ENCODE measurements around the gene WIPF1.
A peak's percentile ranks its signal among the peaks of the same experiment; 100 is the strongest.

WIPF1 gene

GRCh38 chr2:174597345-174598047 is at the start of gene WIPF1:
TSS of gene WIPF1 (minus strand) at chr2:174597804. CDS start at chr2:174585573, 12,231 bp downstream.
- no peak for DNase-seq
- Mint-ChIP-seq H3K27me3 (ENCODE audit: low read depth, poor library complexity) (peaks cover 3% of the 10 kb centered on the region), H3K36me3 (ENCODE audit: low read depth) (peaks cover 20% of the 10 kb centered on the region), H3K4me1 (peaks cover 19% of the 10 kb centered on the region), H3K4me3 (no peak within 1 kb of the TSS), H3K27ac (no peak within 1 kb of the TSS), H3K9me3 (peaks cover 13% of the 10 kb centered on the region)
- no peak for TF ChIP-seq CTCF (IDR thresholded peaks at IDR 0.05)

- no peak overlapping the region for H3K4me3 Mint-ChIP-seq
- H3K27ac Mint-ChIP-seq: no peak overlapping the region
- no peaks in the 10 kb centered on the region for H3K4me1 Mint-ChIP-seq
- DNase-seq: no peak
- H3K36me3 Mint-ChIP-seq (ENCODE audit: low read depth): peaks cover 76% of the 10 kb centered on the region
- no peaks in the 10 kb centered on the region for H3K27me3 Mint-ChIP-seq (ENCODE audit: low read depth, poor library complexity)
- peaks cover 70% of the 10 kb centered on the region for H3K9me3 Mint-ChIP-seq
- no peak for TF ChIP-seq CTCF (IDR thresholded peaks at IDR 0.05)
Observed at GRCh38 chr2:174645296-174645695, 47.7 kb upstream of the WIPF1 start.

GRCh38 chr2:174644406-174644805 is 46.8 kb upstream of the WIPF1 start:
- Mint-ChIP-seq H3K27ac (no peak overlapping the region), H3K4me1 (no peaks in the 10 kb centered on the region), H3K9me3 (peaks cover 69% of the 10 kb centered on the region), H3K27me3 (ENCODE audit: low read depth, poor library complexity) (no peaks in the 10 kb centered on the region), H3K4me3 (no peak overlapping the region), H3K36me3 (ENCODE audit: low read depth) (peaks cover 75% of the 10 kb centered on the region)
- no peak for DNase-seq
- TF ChIP-seq CTCF (IDR thresholded peaks at IDR 0.05): no peak

- TF ChIP-seq CTCF (IDR thresholded peaks at IDR 0.05): no peak
- no peaks in the 10 kb centered on the region for H3K4me1 Mint-ChIP-seq
- no peak overlapping the region for H3K4me3 Mint-ChIP-seq
- no peaks in the 10 kb centered on the region for H3K27me3 Mint-ChIP-seq (ENCODE audit: low read depth, poor library complexity)
- H3K9me3 Mint-ChIP-seq: peaks cover 69% of the 10 kb centered on the region
- H3K36me3 Mint-ChIP-seq (ENCODE audit: low read depth): peaks cover 74% of the 10 kb centered on the region
- DNase-seq: no peak
- H3K27ac Mint-ChIP-seq: no peak overlapping the region
Observed at GRCh38 chr2:174643356-174643755, 45.8 kb upstream of the WIPF1 start.

- no peak for TF ChIP-seq CTCF (IDR thresholded peaks at IDR 0.05)
- peaks cover 6% of the 10 kb centered on the region for H3K4me1 Mint-ChIP-seq
- no peak overlapping the region for H3K4me3 Mint-ChIP-seq
- H3K27ac Mint-ChIP-seq: no peak overlapping the region
- H3K36me3 Mint-ChIP-seq (ENCODE audit: low read depth): peaks cover 63% of the 10 kb centered on the region
- no peaks in the 10 kb centered on the region for H3K27me3 Mint-ChIP-seq (ENCODE audit: low read depth, poor library complexity)
- no peak for DNase-seq
- peaks cover 56% of the 10 kb centered on the region for H3K9me3 Mint-ChIP-seq
Observed at GRCh38 chr2:174641168-174641567, 43.6 kb upstream of the WIPF1 start.

GRCh38 chr2:174636987-174637386 is 39.4 kb upstream of the WIPF1 start:
- peaks cover 50% of the 10 kb centered on the region for H3K36me3 Mint-ChIP-seq (ENCODE audit: low read depth)
- H3K9me3 Mint-ChIP-seq: peaks cover 33% of the 10 kb centered on the region
- no peak for TF ChIP-seq CTCF (IDR thresholded peaks at IDR 0.05)
- no peaks in the 10 kb centered on the region for H3K27me3 Mint-ChIP-seq (ENCODE audit: low read depth, poor library complexity)
- H3K27ac Mint-ChIP-seq: peak overlapping the region; percentile 45
- DNase-seq: no peak
- H3K4me3 Mint-ChIP-seq: no peak overlapping the region
- peaks cover 37% of the 10 kb centered on the region for H3K4me1 Mint-ChIP-seq
